Neural cell (in vitro differentiated cells): ENCODE data around the gene ZNF672. TPM values are rescaled to one million over a fixed set of nuclear protein-coding genes. Genes with fewer than 3 reads are reported as not detected.
"Not testable (repeated sequence)": the region's sequence is repeated elsewhere in the genome, so short reads cannot be mapped to it uniquely, and the experiment has no call there.

ENCODE experiments used
- H2AFZ ChIP-seq: fragments of 200-600, 300-800 bp; sonication (generic), shearing (Covaris generic); 2 replicates; pipeline ENCODE4 v1.6.0; 2014; ENCODE audit warnings: low read depth, mild to moderate bottlenecking, antibody characterized with exemption, low read length, moderate library complexity
- H3F3A ChIP-seq: fragments of 200-600 bp; shearing (Covaris generic); 2 replicates; pipeline ENCODE4 v1.6.1; 2016; ENCODE audit warnings: mild to moderate bottlenecking, moderate library complexity, mixed read lengths, antibody characterized with exemption, low read length; ENCODE audit not compliant: insufficient read depth, poor library complexity, severe bottlenecking
- H3K27ac ChIP-seq: fragments of 200-600, 300-800 bp; sonication (generic), shearing (Covaris generic); 2 replicates; pipeline ENCODE4 v1.5.1; 2014; ENCODE audit warnings: mild to moderate bottlenecking, low read length, moderate library complexity
- H3K27me3 ChIP-seq: fragments of 300-800, 200-600 bp; sonication (generic), shearing (Covaris generic); 2 replicates; pipeline ENCODE4 v1.6.0; 2014; ENCODE audit warnings: mild to moderate bottlenecking, low read depth, low read length, moderate library complexity; ENCODE audit not compliant: insufficient read depth
- H3K36me3 ChIP-seq: fragments of 300-800, 200-600 bp; sonication (generic), shearing (Covaris generic); 2 replicates; pipeline ENCODE4 v1.5.1; 2014; ENCODE audit warnings: mild to moderate bottlenecking, antibody characterized with exemption, low read length, moderate library complexity; ENCODE audit not compliant: insufficient read depth
- H3K4me2 ChIP-seq: fragments of 300-800, 200-600 bp; sonication (generic), shearing (Covaris generic); 2 replicates; pipeline ENCODE4 v1.6.0; 2014; ENCODE audit warnings: mild to moderate bottlenecking, low read length
- H3K4me3 ChIP-seq: fragments of 300-800, 200-600 bp; sonication (generic), shearing (Covaris generic); 2 replicates; pipeline ENCODE4 v1.5.1; 2014; ENCODE audit warnings: mild to moderate bottlenecking, low read length, moderate library complexity
- H3K79me2 ChIP-seq: fragments of 200-600 bp; shearing (Covaris generic); replicated peaks from 2 replicates; pipeline ENCODE4 v1.6.0; 2014; ENCODE audit warnings: mild to moderate bottlenecking, low read length, moderate library complexity; ENCODE audit not compliant: insufficient read depth
- H3K9ac ChIP-seq: fragments of 300-800, 200-600 bp; sonication (generic), shearing (Covaris generic); 2 replicates; pipeline ENCODE4 v1.6.1; 2016; ENCODE audit warnings: mild to moderate bottlenecking, low read length, mixed read lengths
- H3K9me2 ChIP-seq: fragments of 200-600 bp; shearing (Covaris generic); 2 replicates; pipeline ENCODE4 v1.6.1; 2016; ENCODE audit warnings: mild to moderate bottlenecking, low read length, mixed read lengths; ENCODE audit not compliant: insufficient read depth
- H3K9me3 ChIP-seq: fragments of 200-600, 300-800 bp; sonication (generic), shearing (Covaris generic); 2 replicates; pipeline ENCODE4 v1.6.1; 2016; ENCODE audit warnings: mild to moderate bottlenecking, mixed run types, low read length, moderate library complexity, mixed read lengths
- H4K20me1 ChIP-seq: fragments of 200-600 bp; shearing (Covaris generic); 2 replicates; pipeline ENCODE4 v1.6.1; 2016; ENCODE audit warnings: mild to moderate bottlenecking, mixed run types; ENCODE audit not compliant: insufficient read depth
- CTCF ChIP-seq: fragments of 450-650 bp; IDR thresholded peaks from 2 replicates; pipeline ENCODE4 v1.5.1; 2014; ENCODE audit warnings: antibody characterized with exemption, mild to moderate bottlenecking, moderate library complexity; ENCODE audit not compliant: poor library complexity, severe bottlenecking
- EP300 ChIP-seq: fragments of 450-650 bp; conservative IDR thresholded peaks from 2 replicates; pipeline ENCODE4 v1.6.1; 2014; ENCODE audit warnings: antibody characterized with exemption, mild to moderate bottlenecking, moderate library complexity; ENCODE audit not compliant: poor library complexity, severe bottlenecking
- EZH2 ChIP-seq: fragments of 200-600, 300-800 bp; shearing (Covaris generic), sonication (generic); IDR thresholded peaks from 2 replicates; pipeline ENCODE4 v1.6.1; 2014; ENCODE audit warnings: antibody characterized with exemption, low read length, borderline replicate concordance, mild to moderate bottlenecking; ENCODE audit not compliant: insufficient read depth, poor library complexity, severe bottlenecking
- MXI1 ChIP-seq: fragments of 450-650 bp; conservative IDR thresholded peaks from 2 replicates; pipeline ENCODE4 v1.6.1; 2014; ENCODE audit warnings: antibody characterized with exemption, mild to moderate bottlenecking; ENCODE audit not compliant: poor library complexity, severe bottlenecking
- POLR2AphosphoS5 ChIP-seq: IDR thresholded peaks from 2 replicates; pipeline ENCODE4 v1.6.1; 2012
- RAD21 ChIP-seq: fragments of 450-650 bp; conservative IDR thresholded peaks from 2 replicates; pipeline ENCODE4 v1.6.1; 2014; ENCODE audit warnings: antibody characterized with exemption, mild to moderate bottlenecking, moderate library complexity
- REST ChIP-seq: IDR thresholded peaks from 2 replicates; pipeline ENCODE4 v1.6.1; 2012; ENCODE audit warnings: borderline replicate concordance
- SMC3 ChIP-seq: fragments of 450-650 bp; conservative IDR thresholded peaks from 2 replicates; pipeline ENCODE4 v1.6.1; 2014; ENCODE audit warnings: antibody characterized with exemption, mild to moderate bottlenecking, moderate library complexity; ENCODE audit not compliant: poor library complexity
- TAF1 ChIP-seq: IDR thresholded peaks from 2 replicates; pipeline ENCODE4 v1.6.1; 2012; ENCODE audit warnings: low read depth
- polyA minus RNA-seq: library from RNA; depleted of rRNA, polyadenylated mRNA; stranded (reverse); fragments of >200 nt; gene quantifications from 2 replicates; pipeline ENCODE4 v1.2.3, GENCODE V29; 2014
- polyA plus RNA-seq: library from polyadenylated mRNA; depleted of rRNA; stranded (reverse); fragments of >200 nt; gene quantifications from 2 replicates; pipeline ENCODE4 v1.2.3, GENCODE V29; 2014

Gene ZNF672
- polyA plus RNA-seq (22.9 and 31.0 TPM in 2 replicates), polyA minus RNA-seq (40.6 and 44.6 TPM in 2 replicates)

- Histone ChIP-seq H3K27ac (peak within 1 kb of the TSS; percentile 95), H3K4me3 (peak within 1 kb of the TSS; percentile 99), H3K9me2 (no peaks in the 10 kb centered on the region), H3K36me3 (no peaks in the 10 kb centered on the region), H2AFZ (peak within 1 kb of the TSS; percentile 73), H3F3A (no peaks in the 10 kb centered on the region), H3K4me2 (peak within 1 kb of the TSS; percentile 77), H3K27me3 (no peaks in the 10 kb centered on the region), H3K79me2 (peaks cover 10% of the 10 kb centered on the region), H3K9ac (peak within 1 kb of the TSS; percentile 98), H3K9me3 (no peaks in the 10 kb centered on the region), H4K20me1 (no peaks in the 10 kb centered on the region)
- TF ChIP-seq TAF1 (peak; percentile 79), MXI1 (peak; percentile 40), SMC3 (peak; percentile 11), REST (peak; percentile 31), RAD21 (peak; percentile 11), EP300 (no peak), POLR2AphosphoS5 (peak; percentile 96), EZH2 (no peak), CTCF (no peak)
Measured at GRCh38 chr1:248837781-248838356, at the start of gene ZNF672. TSS of gene ZNF672 (plus strand) at chr1:248838224. CDS start at chr1:248847275, 9,051 bp downstream.

- Histone ChIP-seq H3K9ac (no peak overlapping the region), H4K20me1 (no peaks in the 10 kb centered on the region), H2AFZ (no peak overlapping the region), H3K4me2 (no peak overlapping the region), H3K9me3 (no peaks in the 10 kb centered on the region), H3F3A (no peaks in the 10 kb centered on the region), H3K27ac (no peak overlapping the region), H3K79me2 (no peaks in the 10 kb centered on the region), H3K9me2 (no peaks in the 10 kb centered on the region), H3K36me3 (no peaks in the 10 kb centered on the region), H3K27me3 (no peaks in the 10 kb centered on the region), H3K4me3 (no peak overlapping the region)
- TF ChIP-seq RAD21 (no peak), POLR2AphosphoS5 (no peak), EZH2 (no peak), MXI1 (no peak), EP300 (no peak), CTCF (no peak), TAF1 (no peak), REST (no peak), SMC3 (no peak)
Measured at GRCh38 chr1:248788327-248788726, 49.7 kb upstream of the ZNF672 start.

GRCh38 chr1:248789337-248789736 is 48.7 kb upstream of the ZNF672 start:
- H3K9ac ChIP-seq, H4K20me1 ChIP-seq, H3K36me3 ChIP-seq, H3K27me3 ChIP-seq, H3K27ac ChIP-seq, H3K9me2 ChIP-seq, H2AFZ ChIP-seq, H3K4me2 ChIP-seq, H3K4me3 ChIP-seq, H3F3A ChIP-seq, H3K79me2 ChIP-seq, H3K9me3 ChIP-seq: not testable (repeated sequence)
